ENCODE measurements around the gene DLG2. TPM values are rescaled to one million over a fixed set of nuclear protein-coding genes. Genes with fewer than 3 reads are reported as not detected.
A peak's percentile ranks its signal among the peaks of the same experiment; 100 is the strongest.
"Not testable (repeated sequence)": the region's sequence is repeated elsewhere in the genome, so short reads cannot be mapped to it uniquely, and the experiment has no call there.

The DLG2 gene
- total and polyA plus RNA-seq, 7 donors: 0.60 to 25.8 (median 9.7) TPM; not detected in 1

DNA sequence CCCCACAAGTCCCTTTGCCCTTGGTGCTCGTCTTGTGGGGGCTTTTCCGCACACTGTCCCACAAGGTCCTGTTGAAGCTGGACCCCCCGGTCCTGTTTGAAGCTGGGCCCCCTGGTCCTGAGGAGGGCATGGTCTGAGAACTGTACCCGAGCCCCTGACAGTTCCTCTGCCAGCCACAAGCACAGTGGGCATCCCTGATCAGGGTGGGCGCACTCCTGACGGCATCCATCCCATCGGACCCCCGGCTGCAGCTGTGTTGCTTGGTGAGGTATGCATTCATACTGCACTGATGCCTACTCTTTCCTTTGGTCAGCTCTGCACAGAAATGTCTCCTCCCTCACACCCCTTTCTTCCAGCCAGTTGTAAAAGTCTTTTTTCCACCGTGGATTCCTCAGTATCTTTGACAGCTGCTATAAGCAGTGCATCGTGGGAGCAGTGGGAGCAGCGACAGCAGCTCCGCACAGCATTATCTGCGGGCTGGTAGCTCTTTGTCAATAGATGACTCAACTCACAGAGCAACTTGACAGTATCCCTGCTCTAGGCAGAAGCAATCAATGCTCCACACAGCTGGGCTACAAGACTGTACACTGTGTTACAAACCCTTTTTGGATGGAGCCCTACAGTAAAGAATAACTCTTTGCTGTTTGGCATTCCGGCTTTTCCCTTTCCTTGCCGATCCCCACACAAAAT, 1310.1 kb downstream of the DLG2 start:
- no peak for DNase-seq
- Histone ChIP-seq H3K27me3 (no peaks in the 10 kb centered on the region), H3K4me1 (no peaks in the 10 kb centered on the region), H3K9me3 (no peaks in the 10 kb centered on the region), H3K4me3 (peak overlapping the region in 3 of 4 donors; percentile 14 to 30 (median 19)), H3K27ac (no peak overlapping the region), H3K36me3 (no peaks in the 10 kb centered on the region)
- TF ChIP-seq POLR2AphosphoS5 (IDR thresholded peaks at IDR 0.05) (peak in 1 of 4 donors; percentile 11), CTCF (IDR thresholded peaks at IDR 0.05) (no peak), EP300 (IDR thresholded peaks at IDR 0.05) (no peak), POLR2A (IDR thresholded peaks at IDR 0.05) (no peak)
- intact Hi-C loops (cut with DNase I): no loop called here
- 61 to 63% methylated on average over 15 of the region's 15 CpGs for WGBS, 2 donors

GRCh38 chr11:84313830-84314359, 1313.2 kb downstream of the DLG2 start:
- DNase-seq: no peak
- Histone ChIP-seq H3K4me1 (no peaks in the 10 kb centered on the region), H3K36me3 (no peaks in the 10 kb centered on the region), H3K9me3 (no peaks in the 10 kb centered on the region), H3K27me3 (no peaks in the 10 kb centered on the region), H3K4me3 (no peak overlapping the region), H3K27ac (peak overlapping the region in 1 of 4 donors; percentile 52)
- intact Hi-C loops (cut with DNase I): no loop called here
- WGBS, 2 donors: 78 to 82% methylated on average over 4 of the region's 4 CpGs
- no peak for TF ChIP-seq CTCF (IDR thresholded peaks at IDR 0.05)
- TF ChIP-seq POLR2A (IDR thresholded peaks at IDR 0.05): no peak
- TF ChIP-seq EP300 (IDR thresholded peaks at IDR 0.05): no peak
- no peak for TF ChIP-seq POLR2AphosphoS5 (IDR thresholded peaks at IDR 0.05)

DNA sequence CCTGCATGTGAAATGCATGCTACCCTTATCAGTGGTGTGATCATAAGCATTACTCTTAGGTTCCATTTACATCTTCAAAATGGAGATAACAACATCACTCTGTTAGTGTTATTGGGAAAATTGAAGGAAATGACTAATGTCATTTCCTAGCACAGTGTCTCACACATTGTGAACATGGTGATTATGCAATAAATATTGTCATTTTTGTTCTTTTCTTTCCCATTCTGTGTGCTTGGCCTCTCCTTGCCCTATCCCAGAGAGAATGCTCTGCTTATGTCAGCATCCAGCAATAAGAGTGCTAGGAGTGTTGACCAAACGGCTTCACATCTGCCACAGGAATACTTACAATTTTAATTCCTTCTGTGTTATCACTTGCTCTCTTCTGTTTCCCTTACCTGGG, 1316.9 kb downstream of the DLG2 start:
- H3K36me3 ChIP-seq: no peaks in the 10 kb centered on the region
- no peak for TF ChIP-seq POLR2AphosphoS5 (IDR thresholded peaks at IDR 0.05)
- no peaks in the 10 kb centered on the region for H3K9me3 ChIP-seq
- WGBS, 2 donors: 57 to 67% methylated on average over 1 of the region's 1 CpG
- H3K4me1 ChIP-seq: no peaks in the 10 kb centered on the region
- H3K4me3 ChIP-seq: no peak overlapping the region
- H3K27ac ChIP-seq: no peak overlapping the region
- H3K27me3 ChIP-seq: no peaks in the 10 kb centered on the region
- intact Hi-C loops (cut with DNase I): no loop called here
- DNase-seq: no peak

- H3K27ac ChIP-seq; H3K36me3 ChIP-seq; H3K4me3 ChIP-seq; intact Hi-C loops (cut with DNase I); H3K27me3 ChIP-seq; H3K9me3 ChIP-seq; H3K4me1 ChIP-seq; DNase-seq: not testable (repeated sequence)
- WGBS, 2 donors: 98% methylated on average over 33 of the region's 33 CpGs
Observed at GRCh38 chr11:84308491-84308890, 1318.7 kb downstream of the DLG2 start.

DNA sequence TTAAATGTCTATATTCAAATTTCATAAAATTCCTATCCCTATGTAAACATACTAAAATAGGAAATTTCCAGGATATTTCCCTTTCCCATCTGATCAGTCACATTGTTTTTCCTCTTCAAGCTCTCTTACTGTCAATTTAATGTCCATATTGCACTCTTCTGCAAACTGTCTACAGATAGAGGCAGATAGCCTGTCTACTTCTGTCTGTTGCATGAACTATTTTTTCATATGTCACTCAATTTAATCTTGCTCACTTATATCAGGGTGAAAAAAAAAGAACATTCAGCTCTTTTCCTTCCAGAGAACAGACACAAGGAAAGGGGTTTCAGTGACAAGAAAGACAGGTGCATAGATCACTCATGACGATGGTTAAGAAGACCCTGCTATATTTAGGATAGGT, 1327.1 kb downstream of the DLG2 start:
- intact Hi-C loops (cut with DNase I): no loop called here
- Histone ChIP-seq H3K4me1 (no peaks in the 10 kb centered on the region), H3K27me3 (no peaks in the 10 kb centered on the region), H3K27ac (no peak overlapping the region), H3K9me3 (no peaks in the 10 kb centered on the region), H3K36me3 (no peaks in the 10 kb centered on the region), H3K4me3 (no peak overlapping the region)
- WGBS, 2 donors: 77 to 79% methylated on average over 1 of the region's 1 CpG
- TF ChIP-seq EP300 (IDR thresholded peaks at IDR 0.05): no peak
- no peak for TF ChIP-seq POLR2A (IDR thresholded peaks at IDR 0.05)
- no peak for TF ChIP-seq POLR2AphosphoS5 (IDR thresholded peaks at IDR 0.05)
- TF ChIP-seq CTCF (IDR thresholded peaks at IDR 0.05): no peak
- DNase-seq: no peak

DNA sequence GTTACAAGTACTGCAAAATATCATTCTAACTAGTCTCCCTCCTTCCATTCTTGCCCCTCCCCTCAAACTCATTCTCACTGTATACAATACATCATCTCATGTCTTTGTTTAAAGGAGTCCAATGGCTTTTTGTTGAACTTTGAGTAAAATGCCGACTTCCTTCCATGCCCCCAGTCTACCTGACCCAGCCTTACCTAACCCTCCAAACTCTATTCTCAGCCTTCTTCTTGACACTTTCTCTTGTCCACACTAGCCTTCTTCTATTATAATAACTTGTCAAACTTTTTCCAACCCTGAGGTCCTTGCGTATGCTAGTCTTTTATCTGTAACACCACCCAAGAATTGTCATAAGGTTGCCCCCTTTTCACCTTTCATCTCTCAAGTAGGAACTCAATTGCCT, 1329.6 kb downstream of the DLG2 start:
- Histone ChIP-seq H3K27me3 (no peaks in the 10 kb centered on the region), H3K4me3 (no peak overlapping the region), H3K4me1 (no peaks in the 10 kb centered on the region), H3K27ac (no peak overlapping the region), H3K36me3 (no peaks in the 10 kb centered on the region), H3K9me3 (no peaks in the 10 kb centered on the region)
- no peak for DNase-seq
- TF ChIP-seq POLR2AphosphoS5 (IDR thresholded peaks at IDR 0.05): no peak
- WGBS, 2 donors: 90 to 97% methylated on average over 2 of the region's 2 CpGs
- intact Hi-C loops (cut with DNase I): no loop called here

Data from sigmoid colon (tissue), 7 donors.